ENCODE data around the gene PDE6A.

- TF ChIP-seq, protein P1, sequence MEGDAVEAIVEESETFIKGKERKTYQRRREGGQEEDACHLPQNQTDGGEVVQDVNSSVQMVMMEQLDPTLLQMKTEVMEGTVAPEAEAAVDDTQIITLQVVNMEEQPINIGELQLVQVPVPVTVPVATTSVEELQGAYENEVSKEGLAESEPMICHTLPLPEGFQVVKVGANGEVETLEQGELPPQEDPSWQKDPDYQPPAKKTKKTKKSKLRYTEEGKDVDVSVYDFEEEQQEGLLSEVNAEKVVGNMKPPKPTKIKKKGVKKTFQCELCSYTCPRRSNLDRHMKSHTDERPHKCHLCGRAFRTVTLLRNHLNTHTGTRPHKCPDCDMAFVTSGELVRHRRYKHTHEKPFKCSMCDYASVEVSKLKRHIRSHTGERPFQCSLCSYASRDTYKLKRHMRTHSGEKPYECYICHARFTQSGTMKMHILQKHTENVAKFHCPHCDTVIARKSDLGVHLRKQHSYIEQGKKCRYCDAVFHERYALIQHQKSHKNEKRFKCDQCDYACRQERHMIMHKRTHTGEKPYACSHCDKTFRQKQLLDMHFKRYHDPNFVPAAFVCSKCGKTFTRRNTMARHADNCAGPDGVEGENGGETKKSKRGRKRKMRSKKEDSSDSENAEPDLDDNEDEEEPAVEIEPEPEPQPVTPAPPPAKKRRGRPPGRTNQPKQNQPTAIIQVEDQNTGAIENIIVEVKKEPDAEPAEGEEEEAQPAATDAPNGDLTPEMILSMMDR (IDR thresholded peaks at IDR 0.05), result no peak
- TF ChIP-seq NR3C1 (IDR thresholded peaks at IDR 0.05) (no peak), EP300 (IDR thresholded peaks at IDR 0.05) (no peak), ZFP36 (IDR thresholded peaks at IDR 0.05; ENCODE audit: borderline replicate concordance, partially characterized antibody) (no peak), POLR2A (IDR thresholded peaks at IDR 0.05; ENCODE audit: low read length) (no peak), FOSL2 (IDR thresholded peaks at IDR 0.05) (no peak), FOSL2 (CRISPR knock-in tag; IDR thresholded peaks at IDR 0.05) (no peak), ZNF302 (CRISPR knock-in tag; IDR thresholded peaks at IDR 0.05) (no peak), EHMT2 (IDR thresholded peaks at IDR 0.05; ENCODE audit: low read depth) (no peak), ESRRA (IDR thresholded peaks at IDR 0.05; ENCODE audit: borderline replicate concordance, low read length) (no peak), SMC3 (IDR thresholded peaks at IDR 0.05) (no peak)
Observed at GRCh38 chr5:149975409-149975808, 30.8 kb upstream of the PDE6A start.

All from A549 (cell line).